Measurements from ENCODE around the gene CPVL. TPM values are rescaled to one million over a fixed set of nuclear protein-coding genes. Genes with fewer than 3 reads are reported as not detected.

CPVL gene
- total and polyA plus RNA-seq, 4 donors = 6.0 to 39.0 (median 12.9) TPM

DNA sequence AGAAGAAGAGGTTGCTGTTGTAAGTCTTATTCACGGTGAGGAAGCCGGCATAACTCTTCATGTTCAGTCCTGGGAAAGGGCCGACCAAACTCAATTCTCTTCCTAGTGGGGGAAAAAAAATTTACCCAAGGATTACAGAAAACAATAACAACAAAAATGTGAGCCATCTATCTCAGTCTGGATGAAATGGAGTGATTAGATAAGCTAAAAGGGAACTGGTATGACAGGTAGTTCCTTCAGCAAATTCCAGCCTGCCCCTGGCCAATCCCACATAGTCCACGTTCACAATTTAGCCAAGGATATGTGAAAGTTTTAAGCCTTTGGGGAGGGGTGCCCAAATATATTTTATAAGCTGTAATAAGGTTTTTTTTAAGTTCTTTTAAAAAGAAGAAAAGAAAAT lies 33.6 kb downstream of the CPVL start:
- Histone ChIP-seq H3K4me1 (ENCODE audit: control insufficient read depth in 4 of 4, insufficient read depth in 4 of 4, low read length in 3 of 4) (peaks cover 0 to 1% (median 0%) of the 10 kb centered on the region in 4 donors), H3K27ac (ENCODE audit: low read depth in 1 of 2, low read length in 2 of 2) (no peak overlapping the region), H3K36me3 (ENCODE audit: control insufficient read depth in 4 of 4, insufficient read depth in 3 of 4, low read depth in 1 of 4, low read length in 3 of 4) (no peaks in the 10 kb centered on the region), H3K27me3 (ENCODE audit: control insufficient read depth in 4 of 4, insufficient read depth in 4 of 4, low read length in 3 of 4) (no peaks in the 10 kb centered on the region), H3K9me3 (ENCODE audit: control insufficient read depth in 4 of 4, low read length in 3 of 4) (no peaks in the 10 kb centered on the region), H3K4me3 (ENCODE audit: low read depth in 1 of 3, low read length in 3 of 3) (no peak overlapping the region), H3K9ac (ENCODE audit: low read depth in 1 of 2, low read length in 2 of 2) (no peak overlapping the region)
- TF ChIP-seq GABPA (IDR thresholded peaks at IDR 0.05 in 1 of 2, conservative IDR thresholded peaks at IDR 0.05 in 1 of 2) (no peak), SP1 (IDR thresholded peaks at IDR 0.05) (no peak), RAD21 (IDR thresholded peaks at IDR 0.05) (no peak), RXRA (IDR thresholded peaks at IDR 0.05) (no peak), CTCF (IDR thresholded peaks at IDR 0.05; ENCODE audit: low read depth, low read length, missing input control) (no peak), JUND (IDR thresholded peaks at IDR 0.05) (no peak)
- TF ChIP-seq, protein P1, sequence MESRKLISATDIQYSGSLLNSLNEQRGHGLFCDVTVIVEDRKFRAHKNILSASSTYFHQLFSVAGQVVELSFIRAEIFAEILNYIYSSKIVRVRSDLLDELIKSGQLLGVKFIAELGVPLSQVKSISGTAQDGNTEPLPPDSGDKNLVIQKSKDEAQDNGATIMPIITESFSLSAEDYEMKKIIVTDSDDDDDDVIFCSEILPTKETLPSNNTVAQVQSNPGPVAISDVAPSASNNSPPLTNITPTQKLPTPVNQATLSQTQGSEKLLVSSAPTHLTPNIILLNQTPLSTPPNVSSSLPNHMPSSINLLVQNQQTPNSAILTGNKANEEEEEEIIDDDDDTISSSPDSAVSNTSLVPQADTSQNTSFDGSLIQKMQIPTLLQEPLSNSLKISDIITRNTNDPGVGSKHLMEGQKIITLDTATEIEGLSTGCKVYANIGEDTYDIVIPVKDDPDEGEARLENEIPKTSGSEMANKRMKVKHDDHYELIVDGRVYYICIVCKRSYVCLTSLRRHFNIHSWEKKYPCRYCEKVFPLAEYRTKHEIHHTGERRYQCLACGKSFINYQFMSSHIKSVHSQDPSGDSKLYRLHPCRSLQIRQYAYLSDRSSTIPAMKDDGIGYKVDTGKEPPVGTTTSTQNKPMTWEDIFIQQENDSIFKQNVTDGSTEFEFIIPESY (IDR thresholded peaks at IDR 0.05) = no peak
- TF ChIP-seq, protein P2, sequence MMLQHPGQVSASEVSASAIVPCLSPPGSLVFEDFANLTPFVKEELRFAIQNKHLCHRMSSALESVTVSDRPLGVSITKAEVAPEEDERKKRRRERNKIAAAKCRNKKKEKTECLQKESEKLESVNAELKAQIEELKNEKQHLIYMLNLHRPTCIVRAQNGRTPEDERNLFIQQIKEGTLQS (IDR thresholded peaks at IDR 0.05) = no peak
- TF ChIP-seq, protein P3, sequence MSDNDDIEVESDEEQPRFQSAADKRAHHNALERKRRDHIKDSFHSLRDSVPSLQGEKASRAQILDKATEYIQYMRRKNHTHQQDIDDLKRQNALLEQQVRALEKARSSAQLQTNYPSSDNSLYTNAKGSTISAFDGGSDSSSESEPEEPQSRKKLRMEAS (IDR thresholded peaks at IDR 0.05) = no peak
- 89% methylated on average over 4 of the region's 4 CpGs for WGBS
- no peak for DNase-seq (ENCODE audit: low spot score)

GRCh38 chr7:29109899-29110298 lies 36.4 kb downstream of the CPVL start:
- H3K9me3 ChIP-seq (ENCODE audit: control insufficient read depth in 4 of 4, low read length in 3 of 4) = no peaks in the 10 kb centered on the region
- H3K4me3 ChIP-seq (ENCODE audit: low read depth in 1 of 3, low read length in 3 of 3) = no peak overlapping the region
- 81% methylated on average over 2 of the region's 2 CpGs for WGBS
- no peak overlapping the region for H3K27ac ChIP-seq (ENCODE audit: low read depth in 1 of 2, low read length in 2 of 2)
- no peaks in the 10 kb centered on the region for H3K4me1 ChIP-seq (ENCODE audit: control insufficient read depth in 4 of 4, insufficient read depth in 4 of 4, low read length in 3 of 4)
- H3K9ac ChIP-seq (ENCODE audit: low read depth in 1 of 2, low read length in 2 of 2) = no peak overlapping the region
- TF ChIP-seq TAF1 (conservative IDR thresholded peaks at IDR 0.05) (no peak), SP1 (IDR thresholded peaks at IDR 0.05) (no peak), YY1 (IDR thresholded peaks at IDR 0.05) (no peak), JUND (IDR thresholded peaks at IDR 0.05) (no peak), RXRA (IDR thresholded peaks at IDR 0.05) (no peak), FOXA2 (IDR thresholded peaks at IDR 0.05) (no peak), GABPA (IDR thresholded peaks at IDR 0.05 in 1 of 2, conservative IDR thresholded peaks at IDR 0.05 in 1 of 2) (no peak), NR2F2 (IDR thresholded peaks at IDR 0.05) (no peak), FOXA1 (IDR thresholded peaks at IDR 0.05) (no peak), CTCF (IDR thresholded peaks at IDR 0.05; ENCODE audit: low read depth, low read length, missing input control) (no peak), HNF4G (IDR thresholded peaks at IDR 0.05) (no peak), HNF4A (conservative IDR thresholded peaks at IDR 0.05) (no peak), RAD21 (IDR thresholded peaks at IDR 0.05) (no peak), EGR1 (IDR thresholded peaks at IDR 0.05; ENCODE audit: low read depth in 2 of 2) (no peak)
- TF ChIP-seq, protein P3 (IDR thresholded peaks at IDR 0.05) = no peak
- TF ChIP-seq, protein P2 (IDR thresholded peaks at IDR 0.05) = no peak
- TF ChIP-seq, protein P1 (IDR thresholded peaks at IDR 0.05) = no peak
- TF ChIP-seq, protein P4, sequence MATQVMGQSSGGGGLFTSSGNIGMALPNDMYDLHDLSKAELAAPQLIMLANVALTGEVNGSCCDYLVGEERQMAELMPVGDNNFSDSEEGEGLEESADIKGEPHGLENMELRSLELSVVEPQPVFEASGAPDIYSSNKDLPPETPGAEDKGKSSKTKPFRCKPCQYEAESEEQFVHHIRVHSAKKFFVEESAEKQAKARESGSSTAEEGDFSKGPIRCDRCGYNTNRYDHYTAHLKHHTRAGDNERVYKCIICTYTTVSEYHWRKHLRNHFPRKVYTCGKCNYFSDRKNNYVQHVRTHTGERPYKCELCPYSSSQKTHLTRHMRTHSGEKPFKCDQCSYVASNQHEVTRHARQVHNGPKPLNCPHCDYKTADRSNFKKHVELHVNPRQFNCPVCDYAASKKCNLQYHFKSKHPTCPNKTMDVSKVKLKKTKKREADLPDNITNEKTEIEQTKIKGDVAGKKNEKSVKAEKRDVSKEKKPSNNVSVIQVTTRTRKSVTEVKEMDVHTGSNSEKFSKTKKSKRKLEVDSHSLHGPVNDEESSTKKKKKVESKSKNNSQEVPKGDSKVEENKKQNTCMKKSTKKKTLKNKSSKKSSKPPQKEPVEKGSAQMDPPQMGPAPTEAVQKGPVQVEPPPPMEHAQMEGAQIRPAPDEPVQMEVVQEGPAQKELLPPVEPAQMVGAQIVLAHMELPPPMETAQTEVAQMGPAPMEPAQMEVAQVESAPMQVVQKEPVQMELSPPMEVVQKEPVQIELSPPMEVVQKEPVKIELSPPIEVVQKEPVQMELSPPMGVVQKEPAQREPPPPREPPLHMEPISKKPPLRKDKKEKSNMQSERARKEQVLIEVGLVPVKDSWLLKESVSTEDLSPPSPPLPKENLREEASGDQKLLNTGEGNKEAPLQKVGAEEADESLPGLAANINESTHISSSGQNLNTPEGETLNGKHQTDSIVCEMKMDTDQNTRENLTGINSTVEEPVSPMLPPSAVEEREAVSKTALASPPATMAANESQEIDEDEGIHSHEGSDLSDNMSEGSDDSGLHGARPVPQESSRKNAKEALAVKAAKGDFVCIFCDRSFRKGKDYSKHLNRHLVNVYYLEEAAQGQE (IDR thresholded peaks at IDR 0.05) = no peak
- DNase-seq (ENCODE audit: low spot score) = no peak
- H3K36me3 ChIP-seq (ENCODE audit: control insufficient read depth in 4 of 4, insufficient read depth in 3 of 4, low read depth in 1 of 4, low read length in 3 of 4) = no peaks in the 10 kb centered on the region
- H3K27me3 ChIP-seq (ENCODE audit: control insufficient read depth in 4 of 4, insufficient read depth in 4 of 4, low read length in 3 of 4) = no peaks in the 10 kb centered on the region
